Left lobe of liver (tissue), 2 donors: ENCODE results near the gene AUP1. TPM values are rescaled to one million over a fixed set of nuclear protein-coding genes. Genes with fewer than 3 reads are reported as not detected.

ENCODE experiments used
- ATAC-seq: fragments of 200-7000 bp; cut with Tn5 transposase; one replicate; pipeline ENCODE4 v1.9.1; 2020; ENCODE audit warnings: mild to moderate bottlenecking, moderate library complexity
- DNase-seq: peaks from one replicate; pipeline ENCODE4 v3.0.0-alpha.2; 2020; ENCODE audit warnings: low spot score
- total RNA-seq: library from RNA; stranded (reverse); gene quantifications from one replicate; pipeline ENCODE4 v1.2.1, GENCODE V29; 2021
- donor health status: DM: no; HTN: no; CAD: no; lungs with moderate emphysema.
- donor health status: DM: no; HTN: yes; CAD: no.

AUP1 gene
- total RNA-seq, 1 donor from 2014 or later: 74.1 TPM

DNA sequence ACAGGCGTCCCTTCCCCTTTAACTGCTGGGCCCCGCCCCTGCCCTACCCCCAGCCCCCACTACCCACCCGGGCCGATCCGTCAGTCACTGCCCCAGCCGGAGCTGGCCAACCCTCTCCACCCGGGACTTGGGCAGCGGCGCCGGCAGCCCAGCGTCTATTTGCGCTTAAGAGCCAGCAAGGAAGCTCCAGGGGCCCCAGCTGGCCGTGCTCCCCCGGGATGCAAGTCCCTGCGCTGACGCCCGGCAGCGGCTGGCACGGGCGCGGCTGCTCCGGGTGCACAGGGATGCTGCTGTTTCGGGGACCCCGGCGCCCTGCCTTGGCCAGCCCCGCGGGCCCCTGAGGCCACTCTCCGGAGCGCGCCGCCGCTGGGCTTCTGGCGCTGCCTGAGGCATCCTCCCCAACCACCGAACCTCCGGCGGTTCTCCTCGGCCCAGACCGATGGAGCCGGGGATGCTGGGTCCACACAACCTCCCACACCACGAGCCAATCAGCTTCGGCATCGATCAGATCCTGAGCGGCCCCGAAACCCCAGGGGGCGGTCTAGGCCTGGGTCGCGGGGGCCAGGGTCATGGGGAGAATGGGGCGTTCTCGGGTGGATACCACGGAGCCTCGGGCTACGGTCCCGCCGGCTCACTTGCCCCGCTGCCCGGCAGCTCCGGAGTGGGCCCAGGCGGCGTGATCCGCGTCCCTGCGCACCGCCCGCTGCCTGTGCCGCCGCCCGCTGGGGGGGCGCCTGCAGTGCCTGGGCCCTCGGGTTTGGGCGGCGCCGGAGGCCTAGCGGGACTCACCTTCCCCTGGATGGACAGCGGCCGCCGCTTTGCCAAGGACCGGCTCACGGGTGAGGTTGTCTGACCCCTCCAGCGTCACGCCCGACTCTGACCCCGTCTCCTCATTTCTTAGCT is 14.9 kb downstream of the AUP1 start, which contains the start of gene TLX2:
Gene TLX2 (plus strand): TSS at position 83 of the 903 bp plus-strand sequence. CDS start 357 bp downstream, at position 440.
- ATAC-seq: no peak
- no peak for DNase-seq

GRCh38 chr2:74513605-74514367 is 15.7 kb downstream of the AUP1 start:
- DNase-seq: no peak
- ATAC-seq: no peak

- DNase-seq (no peak), ATAC-seq (no peak)
Observed at GRCh38 chr2:74512744-74513604, 16.5 kb downstream of the AUP1 start.

DNA sequence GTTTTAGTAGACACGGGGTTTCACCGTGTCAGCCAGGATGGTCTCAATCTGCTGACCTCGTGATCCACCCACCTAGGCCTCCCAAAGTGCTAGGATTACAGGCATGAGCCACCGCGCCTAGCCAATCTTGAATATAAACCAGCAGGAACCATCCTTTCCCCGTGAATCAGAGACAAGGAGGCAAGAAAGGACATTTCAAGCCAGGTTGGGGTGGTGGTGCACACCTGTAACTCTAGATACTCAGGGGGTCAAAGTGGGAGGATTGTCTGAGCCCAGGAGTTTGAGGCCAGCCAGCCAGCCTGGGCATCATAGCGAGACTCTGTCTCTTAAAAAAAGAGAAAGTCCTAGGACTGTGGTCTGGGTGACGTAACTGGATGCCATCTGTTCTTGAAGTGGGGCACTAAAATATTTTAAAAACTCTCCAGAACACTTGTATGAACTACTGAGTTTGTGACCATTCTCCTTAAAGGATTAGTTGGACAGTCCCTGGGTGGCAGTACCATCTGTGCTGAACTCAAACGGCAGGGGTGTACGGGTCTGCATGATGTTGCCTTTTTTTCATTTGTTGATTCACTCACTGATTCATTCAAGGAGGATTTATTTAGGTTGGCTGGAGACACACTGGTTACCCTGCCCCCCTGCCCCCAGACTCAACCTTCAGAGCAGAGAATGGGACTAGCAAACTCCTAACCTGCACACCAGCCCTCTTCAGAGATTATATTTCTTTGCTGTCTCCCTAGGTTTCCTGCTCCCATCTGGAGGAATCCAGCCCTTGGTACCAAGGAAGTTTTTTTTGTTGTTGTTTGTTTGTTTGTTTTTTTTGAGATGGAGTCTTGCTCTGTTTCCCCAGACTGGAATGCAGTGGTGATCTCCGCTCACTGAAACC is 18.2 kb downstream of the AUP1 start:
- no peak for ATAC-seq
- DNase-seq: no peak

DNA sequence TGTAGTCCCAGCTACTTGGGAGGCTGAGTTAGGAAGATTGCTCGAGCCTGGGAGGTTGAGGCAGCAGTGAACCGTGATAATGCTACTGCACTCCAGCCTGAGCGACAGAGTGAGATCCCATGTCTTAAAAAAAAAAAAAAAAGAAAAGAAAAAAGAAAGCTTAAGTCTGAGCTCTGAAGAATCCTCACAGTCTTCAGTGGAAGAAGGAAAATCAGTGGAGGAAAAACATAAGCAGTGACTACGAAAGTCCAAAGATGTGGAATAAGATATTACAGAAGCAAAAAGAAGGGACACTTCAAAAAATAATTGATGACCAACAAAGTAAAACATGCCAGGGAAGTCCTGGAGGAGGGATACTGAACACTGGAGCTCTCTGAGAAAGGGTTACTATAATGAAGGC is 19.2 kb downstream of the AUP1 start:
- DNase-seq (no peak), ATAC-seq (no peak)

GRCh38 chr2:74507926-74508520 is 21.5 kb downstream of the AUP1 start:
- DNase-seq (no peak), ATAC-seq (peak; percentile 19)

DNA sequence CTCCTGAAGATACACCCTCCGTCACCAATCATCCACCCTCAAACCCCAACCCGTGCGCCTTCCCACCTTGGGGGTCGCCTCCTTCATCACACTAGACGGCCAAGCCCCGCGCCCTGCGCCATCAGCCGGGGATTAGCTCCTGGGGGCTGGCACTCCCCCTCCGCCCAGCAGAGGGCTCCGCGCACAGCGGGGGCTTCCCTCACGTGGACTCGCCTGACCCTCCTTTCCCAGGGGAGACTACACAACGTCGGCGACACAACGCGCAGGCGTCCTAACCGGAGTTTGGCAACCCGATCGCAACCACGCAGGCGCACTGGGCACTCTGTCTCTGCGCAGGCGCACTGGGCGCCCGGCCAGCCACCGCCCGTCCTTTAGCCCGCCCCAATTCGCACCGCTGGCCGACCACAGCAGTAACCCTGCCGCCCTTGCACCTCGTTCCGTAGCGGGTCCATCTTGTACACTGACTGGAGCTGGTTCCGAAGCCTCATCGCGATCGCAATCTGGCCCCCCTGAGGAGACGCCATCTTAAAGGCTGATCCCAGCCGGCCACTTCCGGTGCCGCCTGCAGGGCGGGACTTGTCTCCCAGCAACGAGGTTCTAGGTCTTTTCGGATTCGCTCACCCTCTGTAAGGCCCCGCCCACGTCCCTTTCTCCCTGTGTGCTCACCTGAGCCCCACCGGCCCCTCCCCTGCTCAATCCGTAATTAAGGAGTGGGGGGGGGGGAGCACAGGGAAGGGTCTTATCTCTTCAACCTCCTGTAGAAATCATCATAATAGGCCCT is 22.2 kb downstream of the AUP1 start, which contains the start of gene PCGF1:
Gene PCGF1 (minus strand): TSS at position 551 of the 781 bp plus-strand sequence. CDS start 27 bp downstream, at position 524.
- peak; percentile 99 for DNase-seq
- ATAC-seq: peak; percentile 83

- ATAC-seq (no peak), DNase-seq (no peak)
Observed at GRCh38 chr2:74505448-74506246, 23.9 kb downstream of the AUP1 start.

- no peak for ATAC-seq
- no peak for DNase-seq
Observed at GRCh38 chr2:74504591-74504990, 24.9 kb downstream of the AUP1 start.

GRCh38 chr2:74503506-74504475 is 25.7 kb downstream of the AUP1 start:
- ATAC-seq (no peak), DNase-seq (no peak)

- peak; percentile 40 for ATAC-seq
- peak; percentile 73 for DNase-seq
Observed at GRCh38 chr2:74502720-74503505, 26.6 kb downstream of the AUP1 start.

GRCh38 chr2:74502147-74502719 is 27.3 kb downstream of the AUP1 start:
- peak; percentile 88 for DNase-seq
- peak; percentile 57 for ATAC-seq

DNA sequence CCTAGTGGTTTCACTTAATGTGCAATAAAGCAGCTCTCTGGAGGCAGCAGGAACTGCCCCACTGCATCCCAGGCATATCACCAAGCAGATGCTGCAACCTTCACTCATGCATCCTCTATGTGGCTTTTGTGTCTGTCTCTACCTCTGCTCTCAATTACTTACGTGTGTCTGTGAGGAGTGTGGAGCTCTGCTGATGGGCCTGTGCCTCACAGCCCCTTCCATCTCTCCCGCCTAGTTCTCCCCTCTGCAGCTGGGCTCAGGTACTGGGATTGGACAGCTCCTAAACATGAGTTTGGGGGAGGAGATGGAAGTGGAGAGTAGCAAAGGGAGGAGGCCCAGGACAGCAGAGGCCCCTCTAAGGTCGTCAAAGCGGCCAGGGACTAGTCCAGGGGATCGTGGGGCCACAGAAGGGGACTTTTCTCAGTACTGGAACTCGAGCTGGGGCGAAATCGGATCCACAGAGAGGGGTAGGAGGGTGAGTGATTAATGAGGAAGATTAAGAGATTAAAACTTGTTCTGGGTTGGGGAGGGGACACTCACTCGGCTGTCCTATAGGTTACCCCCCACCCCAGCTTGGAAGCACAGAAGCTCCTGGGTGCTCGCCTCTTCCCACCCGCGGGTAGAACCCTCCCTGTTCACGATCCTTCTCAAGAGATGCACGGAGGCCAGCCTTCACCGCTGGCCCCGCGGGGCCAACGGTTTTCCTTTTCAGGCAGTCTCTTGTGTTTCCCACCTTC is 28.0 kb downstream of the AUP1 start:
- DNase-seq (no peak), ATAC-seq (no peak)

DNA sequence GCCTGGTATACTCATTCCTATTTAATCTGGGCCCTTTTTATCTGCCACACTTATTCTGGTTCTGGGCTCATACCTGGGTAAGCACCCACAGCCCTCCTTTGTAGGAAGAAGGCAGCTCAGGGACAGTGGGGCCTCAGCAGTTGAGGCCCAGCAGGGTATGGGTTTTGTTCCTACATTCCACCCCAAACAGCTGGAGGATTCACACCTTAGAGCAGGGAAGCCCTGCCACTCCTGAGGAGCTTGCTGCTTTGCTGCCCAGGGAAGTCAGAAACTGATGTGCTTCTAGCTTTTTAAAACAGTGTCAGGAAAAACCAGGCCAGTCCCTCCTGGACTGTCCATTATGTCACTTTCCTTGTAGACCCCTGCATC is 28.9 kb downstream of the AUP1 start:
- no peak for ATAC-seq

More for the DNA sequence above, 28.9 kb downstream of the AUP1 start:
- DNase-seq: no peak
